ENCODE measurements around the gene IZUMO4.

DNA sequence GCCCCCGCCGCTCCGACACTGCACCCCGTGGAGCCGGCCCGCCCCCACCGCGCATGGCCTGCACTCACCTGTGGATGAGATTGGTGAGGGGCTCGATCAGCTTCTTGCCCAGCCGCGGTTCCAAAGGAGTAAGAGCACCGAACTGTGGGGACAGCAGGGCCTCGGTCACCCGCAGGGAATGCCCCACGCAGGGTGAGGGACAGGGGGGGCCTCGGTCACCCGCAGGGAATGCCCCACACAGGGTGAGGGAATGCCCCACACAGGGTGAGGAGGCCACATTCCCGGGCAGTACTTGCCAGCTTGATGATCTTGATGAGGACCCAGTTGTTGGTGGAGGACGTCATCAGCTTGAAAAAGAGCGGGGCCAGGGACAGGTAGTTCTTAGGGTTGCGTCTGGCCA, 32.3 kb downstream of the IZUMO4 start:
- TF ChIP-seq POLR2A (IDR thresholded peaks at IDR 0.05) (no peak), CTCF (IDR thresholded peaks at IDR 0.05) (no peak)

Data from heart left ventricle (tissue), 13 donors.